GM21360 (cell line): Measurements from ENCODE around the gene ZMIZ1.

Experiments used
- ATAC-seq: cut with Tn5 transposase; IDR thresholded peaks from one replicate; pipeline ENCODE4 v1.9.1; 2021; ENCODE audit warnings: mild to moderate bottlenecking, moderate library complexity; ENCODE audit not compliant: unreplicated experiment

ZMIZ1 gene

GRCh38 chr10:79079490-79080355, 11.0 kb downstream of the ZMIZ1 start:
- no peak for ATAC-seq

GRCh38 chr10:79081353-79082034, 12.7 kb downstream of the ZMIZ1 start:
- ATAC-seq, result no peak

- ATAC-seq, result no peak
These were observed 13.2 kb downstream of the ZMIZ1 start for GRCh38 chr10:79082035-79082373.

GRCh38 chr10:79082631-79083596, 14.1 kb downstream of the ZMIZ1 start:
- no peak for ATAC-seq

GRCh38 chr10:79084012-79084971, 15.5 kb downstream of the ZMIZ1 start:
- ATAC-seq, result no peak

- no peak for ATAC-seq
These were observed 16.3 kb downstream of the ZMIZ1 start for GRCh38 chr10:79084972-79085597.

GRCh38 chr10:79086822-79087221, 18.1 kb downstream of the ZMIZ1 start:
- no peak for ATAC-seq

- no peak for ATAC-seq
These were observed 19.0 kb downstream of the ZMIZ1 start for GRCh38 chr10:79087721-79088120.

GRCh38 chr10:79088176-79088575, 19.4 kb downstream of the ZMIZ1 start:
- ATAC-seq, result no peak

- ATAC-seq, result no peak
These were observed 20.0 kb downstream of the ZMIZ1 start for GRCh38 chr10:79088613-79089355.

GRCh38 chr10:79089632-79090031, 20.9 kb downstream of the ZMIZ1 start:
- no peak for ATAC-seq

- no peak for ATAC-seq
These were observed 21.5 kb downstream of the ZMIZ1 start for GRCh38 chr10:79090134-79090803.

- ATAC-seq, result no peak
These were observed 23.6 kb downstream of the ZMIZ1 start for GRCh38 chr10:79092292-79092896.

- no peak for ATAC-seq
These were observed 25.1 kb downstream of the ZMIZ1 start for GRCh38 chr10:79093658-79094411.

- ATAC-seq, result no peak
These were observed 25.8 kb downstream of the ZMIZ1 start for GRCh38 chr10:79094412-79095175.

GRCh38 chr10:79095316-79095715, 26.6 kb downstream of the ZMIZ1 start:
- no peak for ATAC-seq
